CD14-positive monocyte (primary cell): ENCODE data around the gene TRMO. TPM values are rescaled to one million over a fixed set of nuclear protein-coding genes. Genes with fewer than 3 reads are reported as not detected.

ENCODE experiments used
- DNase-seq, 3 donors: peaks; one replicate each; pipeline ENCODE4 v3.0.0-alpha.2; 2011 to 2022
- H2AFZ ChIP-seq: 2 replicates; pipeline ENCODE4 v1.6.0; 2012; ENCODE audit warnings: mild to moderate bottlenecking, low read depth, low read length, inconsistent platforms; ENCODE audit not compliant: insufficient read depth, poor library complexity, severe bottlenecking
- H3K27ac ChIP-seq, 2 donors: 1 replicate in 1 of 2; 2 replicates in 1 of 2; pipeline ENCODE4 v1.5.1; 2012 to 2013; ENCODE audit warnings: low read length in 2 of 2, control low read depth in 1 of 2, inconsistent platforms in 1 of 2, low read depth in 1 of 2, mild to moderate bottlenecking in 1 of 2
- H3K27me3 ChIP-seq, 2 donors: one replicate each; pipeline versions ENCODE4 v1.6.0 to v1.6.1; 2011 to 2013; ENCODE audit warnings: low read length in 2 of 2; ENCODE audit not compliant: control insufficient read depth in 2 of 2, insufficient read depth in 2 of 2
- H3K36me3 ChIP-seq, 2 donors: replicated peaks in 1 of 2; 1 replicate in 1 of 2; 2 replicates in 1 of 2; pipeline versions ENCODE4 v1.5.1 to v1.6.1; 2012 to 2013; ENCODE audit warnings: low read length in 2 of 2, control low read depth in 1 of 2, inconsistent platforms in 1 of 2, mild to moderate bottlenecking in 1 of 2; ENCODE audit not compliant: insufficient read depth in 2 of 2, control insufficient read depth in 1 of 2
- H3K4me1 ChIP-seq, 2 donors: 1 replicate in 1 of 2; 2 replicates in 1 of 2; pipeline versions ENCODE4 v1.5.1 to v1.6.1; 2012 to 2013; ENCODE audit warnings: low read length in 2 of 2, control low read depth in 1 of 2, inconsistent platforms in 1 of 2, mild to moderate bottlenecking in 1 of 2, moderate library complexity in 1 of 2; ENCODE audit not compliant: insufficient read depth in 2 of 2, control insufficient read depth in 1 of 2
- H3K4me2 ChIP-seq: replicated peaks from 2 replicates; pipeline ENCODE3; 2012; ENCODE audit warnings: low read length, moderate library complexity, mild to moderate bottlenecking; ENCODE audit not compliant: poor library complexity, severe bottlenecking; ENCODE audit errors: extremely low read depth
- H3K4me3 ChIP-seq, 3 experiments: fragments of 200-600 bp in 1 of 3; sonication (generic) in 1 of 3; replicated peaks in 1 of 3; 1 replicate in 2 of 3; 2 replicates in 1 of 3; pipeline ENCODE4 v1.5.1; 2011 to 2013; ENCODE audit warnings: low read length in 3 of 3, mild to moderate bottlenecking in 3 of 3, control low read depth in 2 of 3, low read depth in 2 of 3, inconsistent platforms in 1 of 3, moderate library complexity in 1 of 3
- H3K79me2 ChIP-seq: 2 replicates; pipeline ENCODE4 v1.6.0; 2012; ENCODE audit warnings: mild to moderate bottlenecking, control low read depth, inconsistent platforms, low read length, moderate library complexity; ENCODE audit not compliant: insufficient read depth
- H3K9ac ChIP-seq: 2 replicates; pipeline ENCODE4 v1.6.0; 2017; ENCODE audit warnings: low read length, mild to moderate bottlenecking; ENCODE audit not compliant: insufficient read depth, poor library complexity, severe bottlenecking
- H3K9me3 ChIP-seq, 2 donors: replicated peaks in 1 of 2; 1 replicate in 1 of 2; 2 replicates in 1 of 2; pipeline versions ENCODE4 v1.5.1 to v1.6.1; 2012 to 2013; ENCODE audit warnings: low read length in 2 of 2, control low read depth in 1 of 2; ENCODE audit not compliant: control insufficient read depth in 1 of 2, insufficient read depth in 1 of 2
- H4K20me1 ChIP-seq: 2 replicates; pipeline ENCODE4 v1.6.0; 2012; ENCODE audit warnings: mild to moderate bottlenecking, low read length, control low read depth, moderate library complexity; ENCODE audit not compliant: insufficient read depth
- H3K27ac Mint-ChIP-seq, 7 donors: one replicate each; pipeline ENCODE4 v1.8.0; 2020; ENCODE audit warnings: mild to moderate bottlenecking in 7 of 7, mixed read lengths in 7 of 7, moderate library complexity in 6 of 7, inconsistent platforms in 2 of 7
- H3K27me3 Mint-ChIP-seq, 3 donors: one replicate each; pipeline ENCODE4 v1.8.0; 2021 to 2022; ENCODE audit warnings: low read depth in 3 of 3, mild to moderate bottlenecking in 3 of 3, mixed read lengths in 3 of 3, moderate library complexity in 3 of 3, inconsistent platforms in 1 of 3
- H3K36me3 Mint-ChIP-seq, 2 donors: one replicate each; pipeline ENCODE4 v1.8.0; 2020; ENCODE audit warnings: mixed read lengths in 2 of 2, inconsistent platforms in 1 of 2, mild to moderate bottlenecking in 1 of 2
- H3K4me1 Mint-ChIP-seq: one replicate; pipeline ENCODE4 v1.8.0; 2020; ENCODE audit warnings: mild to moderate bottlenecking, mixed read lengths
- H3K4me3 Mint-ChIP-seq, 2 donors: one replicate each; pipeline ENCODE4 v1.8.0; 2020; ENCODE audit warnings: mild to moderate bottlenecking in 2 of 2, mixed read lengths in 2 of 2, moderate library complexity in 1 of 2
- H3K9me3 Mint-ChIP-seq, 7 donors: one replicate each; pipeline ENCODE4 v1.8.0; 2020 to 2022; ENCODE audit warnings: mixed read lengths in 7 of 7, mild to moderate bottlenecking in 6 of 7, moderate library complexity in 6 of 7, inconsistent platforms in 2 of 7
- WGBS: methylation state at CpG from one replicate; pipeline ENCODE4 v1.1.5; 2013; ENCODE audit warnings: missing lambda C conversion rate; ENCODE audit not compliant: insufficient coverage; 5-methylcytosine and 5-hydroxymethylcytosine counted together
- intact Hi-C, 2 donors: fragments of 100-400 bp; cut with micrococcal nuclease; formaldehyde crosslinking; loops; one replicate each; pipeline versions ENCODE4 v1.15.0 to v1.15.1; 2023
- polyA plus RNA-seq, 3 donors: library from polyadenylated mRNA; depleted of rRNA in 1 of 3; unstranded in 2 of 3; stranded (reverse) in 1 of 3; fragments of 300-500 nt in 2 of 3; fragments of >200 nt in 1 of 3; fragmentation: Illumina TruSeq in 2 of 3; gene quantifications; 1 replicate in 2 of 3; 2 replicates in 1 of 3; pipeline ENCODE4 v1.2.3, GENCODE V29; 2012 to 2021
- TF ChIP-seq, protein P1 (sequence below): fragments of 200-600 bp; IDR thresholded peaks from one replicate; pipeline ENCODE4 v1.8.0; 2022; ENCODE audit warnings: antibody characterized with exemption, mild to moderate bottlenecking

The TRMO gene
- polyA plus RNA-seq, 3 donors, result 13.4 to 20.6 (median 13.5) TPM

DNA sequence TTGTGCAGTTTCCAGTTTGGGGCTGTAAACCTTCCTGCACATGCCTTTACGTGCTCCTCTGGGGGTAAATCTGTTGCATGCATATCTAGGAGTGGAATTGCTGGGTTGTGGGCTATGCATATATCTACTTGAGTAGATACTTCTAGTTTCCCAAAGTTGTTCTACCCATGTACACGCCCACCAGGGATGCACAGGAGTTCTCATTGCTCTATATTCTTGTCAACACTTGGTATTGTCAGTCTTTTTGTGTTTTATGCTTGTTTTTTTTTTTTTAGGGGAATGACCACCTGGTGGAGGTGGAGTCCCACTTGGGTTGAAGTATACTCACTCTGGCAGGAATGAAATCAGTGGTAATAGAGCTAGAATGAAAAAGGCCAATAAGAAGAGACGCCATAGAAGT, 46.2 kb downstream of the TRMO start:
- H3K4me2 ChIP-seq, result no peak overlapping the region
- H3K27ac ChIP-seq, result no peak overlapping the region
- H3K9me3 ChIP-seq, result no peaks in the 10 kb centered on the region
- H3K4me1 ChIP-seq, result peaks cover 16 to 17% of the 10 kb centered on the region in 2 donors
- peak overlapping the region in 3 of 7 donors; percentile 13 to 69 (median 44) for H3K27ac Mint-ChIP-seq
- H3K36me3 ChIP-seq, result no peaks in the 10 kb centered on the region
- peaks cover 0 to 5% (median 0%) of the 10 kb centered on the region in 7 donors for H3K9me3 Mint-ChIP-seq
- H3K4me1 Mint-ChIP-seq, result peaks cover 17% of the 10 kb centered on the region
- no peak for DNase-seq
- H2AFZ ChIP-seq, result no peak overlapping the region
- H3K79me2 ChIP-seq, result no peaks in the 10 kb centered on the region
- H3K27me3 ChIP-seq, result peaks cover 0 to 15% of the 10 kb centered on the region in 2 donors
- H3K9ac ChIP-seq, result no peak overlapping the region
- H3K4me3 Mint-ChIP-seq, result peak overlapping the region in 1 of 2 donors; percentile 27
- H3K36me3 Mint-ChIP-seq, result no peaks in the 10 kb centered on the region
- no peaks in the 10 kb centered on the region for H4K20me1 ChIP-seq
- H3K27me3 Mint-ChIP-seq, result peaks cover 14 to 34% (median 15%) of the 10 kb centered on the region in 3 donors
- intact Hi-C loops, result no loop called here
- TF ChIP-seq, protein P1, sequence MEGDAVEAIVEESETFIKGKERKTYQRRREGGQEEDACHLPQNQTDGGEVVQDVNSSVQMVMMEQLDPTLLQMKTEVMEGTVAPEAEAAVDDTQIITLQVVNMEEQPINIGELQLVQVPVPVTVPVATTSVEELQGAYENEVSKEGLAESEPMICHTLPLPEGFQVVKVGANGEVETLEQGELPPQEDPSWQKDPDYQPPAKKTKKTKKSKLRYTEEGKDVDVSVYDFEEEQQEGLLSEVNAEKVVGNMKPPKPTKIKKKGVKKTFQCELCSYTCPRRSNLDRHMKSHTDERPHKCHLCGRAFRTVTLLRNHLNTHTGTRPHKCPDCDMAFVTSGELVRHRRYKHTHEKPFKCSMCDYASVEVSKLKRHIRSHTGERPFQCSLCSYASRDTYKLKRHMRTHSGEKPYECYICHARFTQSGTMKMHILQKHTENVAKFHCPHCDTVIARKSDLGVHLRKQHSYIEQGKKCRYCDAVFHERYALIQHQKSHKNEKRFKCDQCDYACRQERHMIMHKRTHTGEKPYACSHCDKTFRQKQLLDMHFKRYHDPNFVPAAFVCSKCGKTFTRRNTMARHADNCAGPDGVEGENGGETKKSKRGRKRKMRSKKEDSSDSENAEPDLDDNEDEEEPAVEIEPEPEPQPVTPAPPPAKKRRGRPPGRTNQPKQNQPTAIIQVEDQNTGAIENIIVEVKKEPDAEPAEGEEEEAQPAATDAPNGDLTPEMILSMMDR, result no peak
- no peak overlapping the region for H3K4me3 ChIP-seq
- no CpG with 5 or more reads among the region's 3 CpGs for WGBS

DNA sequence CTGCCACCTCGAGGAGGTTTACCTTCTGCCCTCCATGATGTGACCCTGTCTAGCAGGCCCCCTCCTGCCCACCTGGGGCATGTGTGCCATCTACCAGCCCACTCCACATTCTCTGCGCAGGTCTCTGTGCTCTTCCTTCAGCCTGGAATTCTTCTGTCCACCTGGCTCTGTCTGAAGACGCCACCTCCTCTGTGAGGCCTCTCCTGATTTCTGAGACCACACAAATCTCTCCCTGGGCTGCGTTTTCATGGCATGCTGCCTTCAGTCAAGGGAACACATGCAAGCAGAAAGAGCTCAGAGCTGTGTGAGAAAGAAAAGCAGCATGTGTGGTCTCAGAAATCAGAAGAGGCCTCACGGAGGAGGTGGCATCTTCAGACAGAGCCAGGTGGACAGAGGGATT, 47.2 kb downstream of the TRMO start:
- H3K4me3 ChIP-seq, result no peak overlapping the region
- H3K36me3 Mint-ChIP-seq, result no peaks in the 10 kb centered on the region
- no peak overlapping the region for H3K4me2 ChIP-seq
- peak overlapping the region in 1 of 2 donors; percentile 18 for H3K4me3 Mint-ChIP-seq
- no peak overlapping the region for H3K9ac ChIP-seq
- intact Hi-C loops, result no loop called here
- H2AFZ ChIP-seq, result no peak overlapping the region
- peak overlapping the region in 1 of 7 donors; percentile 1 for H3K27ac Mint-ChIP-seq
- H3K9me3 ChIP-seq, result no peaks in the 10 kb centered on the region
- DNase-seq, result peak in 1 of 3 donors; percentile 2
- peaks cover 0 to 5% (median 0%) of the 10 kb centered on the region in 7 donors for H3K9me3 Mint-ChIP-seq
- H3K27ac ChIP-seq, result no peak overlapping the region
- peaks cover 1 to 16% of the 10 kb centered on the region in 2 donors for H3K27me3 ChIP-seq
- H3K79me2 ChIP-seq, result no peaks in the 10 kb centered on the region
- H3K4me1 ChIP-seq, result peaks cover 16 to 17% of the 10 kb centered on the region in 2 donors
- H3K36me3 ChIP-seq, result no peaks in the 10 kb centered on the region
- WGBS, result 100% methylated on average over 5 of the region's 5 CpGs
- no peaks in the 10 kb centered on the region for H4K20me1 ChIP-seq
- peaks cover 17% of the 10 kb centered on the region for H3K4me1 Mint-ChIP-seq
- TF ChIP-seq, protein P1, result no peak
- H3K27me3 Mint-ChIP-seq, result peaks cover 12 to 34% (median 14%) of the 10 kb centered on the region in 3 donors
